ENCODE results near the gene R3HDM4. TPM values are rescaled to one million over a fixed set of nuclear protein-coding genes. Genes with fewer than 3 reads are reported as not detected.

The R3HDM4 gene
- total and polyA plus RNA-seq, 9 of the 15 experiments (the other 6 are each of a cell fraction or from before 2014, with no cell fraction given): 3.2 to 154 (median 59.0) TPM

- TF ChIP-seq ZNF431 (CRISPR knock-in tag; IDR thresholded peaks at IDR 0.05) (no peak), ELF4 (CRISPR knock-in tag; IDR thresholded peaks at IDR 0.05) (no peak), CBX1 (IDR thresholded peaks at IDR 0.05; ENCODE audit: low read depth) (no peak), THAP12 (CRISPR knock-in tag; IDR thresholded peaks at IDR 0.05) (no peak), IRF2 (CRISPR knock-in tag; IDR thresholded peaks at IDR 0.05) (no peak), CREB5 (CRISPR knock-in tag; IDR thresholded peaks at IDR 0.05) (no peak), L3MBTL2 (IDR thresholded peaks at IDR 0.05) (peak; percentile 33; the same call in 1 of the 2 replicates), MAZ (CRISPR knock-in tag; conservative IDR thresholded peaks at IDR 0.05 in 1 of 2, IDR thresholded peaks at IDR 0.05 in 1 of 2) (peak in 1 of 2 experiments; percentile 70; a peak in 2 of 4 replicates), ZNF41 (CRISPR knock-in tag; conservative IDR thresholded peaks at IDR 0.05) (no peak), TRIM28 (IDR thresholded peaks at IDR 0.05) (no peak), AFF1 (IDR thresholded peaks at IDR 0.05; ENCODE audit: low read depth in 1 of 2, partially characterized antibody in 2 of 2) (no peak), HDAC3 (IDR thresholded peaks at IDR 0.05; ENCODE audit: borderline replicate concordance, partially characterized antibody) (no peak), ZNF449 (CRISPR knock-in tag; IDR thresholded peaks at IDR 0.05) (no peak), CAMTA2 (CRISPR knock-in tag; conservative IDR thresholded peaks at IDR 0.05) (no peak), MAX (CRISPR knock-in tag; IDR thresholded peaks at IDR 0.05) (0 out of 2 replicates have a peak, but pooled peaks have one; percentile 15), ILK (tag; IDR thresholded peaks at IDR 0.05; ENCODE audit: borderline replicate concordance, low read depth) (no peak), RBM14 (IDR thresholded peaks at IDR 0.05; ENCODE audit: borderline replicate concordance, insufficient read depth, low read depth, low read length) (no peak), DPF2 (IDR thresholded peaks at IDR 0.05) (0 out of 2 replicates have a peak, but pooled peaks have one; percentile 11)
These were observed 40.6 kb downstream of the R3HDM4 start (continued) for GRCh38 chr19:872266-872951.

All from K562 (cell line).